GM23338 (cell line): Measurements from ENCODE around the gene NIPAL3. TPM values are rescaled to one million over a fixed set of nuclear protein-coding genes. Genes with fewer than 3 reads are reported as not detected.
"Not testable (repeated sequence)": the region's sequence is repeated elsewhere in the genome, so short reads cannot be mapped to it uniquely, and the experiment has no call there.

Source experiments
- ATAC-seq: fragments of 200-7000 bp; cut with Tn5 transposase; 3 replicates; pipeline ENCODE4 v1.9.1; 2020
- DNase-seq: peaks from one replicate; pipeline ENCODE4 v3.0.0-alpha.2; 2015; ENCODE audit warnings: low spot score
- H2AFZ ChIP-seq: fragments of 200-600 bp; sonication (generic); 2 replicates; pipeline ENCODE4 v1.8.0; 2016; ENCODE audit warnings: antibody characterized with exemption, mild to moderate bottlenecking, moderate library complexity
- H3F3A ChIP-seq: fragments of 200-600 bp; sonication (generic); replicated peaks from 2 replicates; pipeline ENCODE4 v1.8.0; 2017; ENCODE audit warnings: antibody characterized with exemption, mixed run types, low read depth
- H3K27ac ChIP-seq: fragments of 200-600 bp; sonication (generic); 2 replicates; pipeline ENCODE4 v1.6.1; 2016; ENCODE audit warnings: low read depth
- H3K27me3 ChIP-seq: fragments of 200-600 bp; sonication (generic); 2 replicates; pipeline ENCODE4 v1.8.0; 2016; ENCODE audit warnings: mild to moderate bottlenecking, mixed run types, moderate library complexity; ENCODE audit not compliant: insufficient read depth
- H3K36me3 ChIP-seq: fragments of 200-600 bp; sonication (generic); 2 replicates; pipeline ENCODE4 v1.8.0; 2016; ENCODE audit warnings: mild to moderate bottlenecking; ENCODE audit not compliant: insufficient read depth
- H3K4me1 ChIP-seq: fragments of 200-600 bp; sonication (generic); 2 replicates; pipeline ENCODE4 v1.8.0; 2016; ENCODE audit warnings: mild to moderate bottlenecking, moderate library complexity; ENCODE audit not compliant: insufficient read depth
- H3K4me2 ChIP-seq: fragments of 200-600 bp; sonication (generic); 2 replicates; pipeline ENCODE4 v1.7.1; 2017; ENCODE audit warnings: mixed run types
- H3K4me3 ChIP-seq: fragments of 200-600 bp; sonication (generic); 2 replicates; pipeline ENCODE4 v1.6.1; 2016; ENCODE audit warnings: mixed run types
- H3K79me2 ChIP-seq: fragments of 200-600 bp; sonication (generic); replicated peaks from 2 replicates; pipeline ENCODE4 v1.8.0; 2017; ENCODE audit warnings: mild to moderate bottlenecking; ENCODE audit not compliant: insufficient read depth
- H3K9me2 ChIP-seq: fragments of 200-600 bp; sonication (generic); 2 replicates; pipeline ENCODE4 v1.8.0; 2017; ENCODE audit not compliant: insufficient read depth
- H4K20me1 ChIP-seq: fragments of 200-600 bp; sonication (generic); replicated peaks from 2 replicates; pipeline ENCODE4 v1.8.0; 2017; ENCODE audit warnings: mild to moderate bottlenecking; ENCODE audit not compliant: insufficient read depth
- H3K27ac Mint-ChIP-seq: 2 replicates; pipeline ENCODE4 v1.8.0; 2020; ENCODE audit warnings: inconsistent platforms, mild to moderate bottlenecking, moderate library complexity, mixed read lengths
- H3K27me3 Mint-ChIP-seq: 3 replicates; pipeline ENCODE4 v1.8.0; 2022; ENCODE audit warnings: low read depth, mild to moderate bottlenecking, moderate library complexity, mixed read lengths, inconsistent platforms; ENCODE audit not compliant: insufficient read depth, poor library complexity
- H3K36me3 Mint-ChIP-seq: 3 replicates; pipeline ENCODE4 v1.8.0; 2021; ENCODE audit warnings: low read depth, mild to moderate bottlenecking, inconsistent platforms, moderate library complexity, mixed read lengths
- H3K4me1 Mint-ChIP-seq: 3 replicates; pipeline ENCODE4 v1.8.0; 2020; ENCODE audit warnings: mild to moderate bottlenecking, inconsistent platforms, mixed read lengths
- H3K4me3 Mint-ChIP-seq: 3 replicates; pipeline ENCODE4 v1.8.0; 2021; ENCODE audit warnings: moderate library complexity, mild to moderate bottlenecking, inconsistent platforms, mixed read lengths
- H3K9me3 Mint-ChIP-seq: 3 replicates; pipeline ENCODE4 v1.8.0; 2020; ENCODE audit warnings: moderate library complexity, mild to moderate bottlenecking, inconsistent platforms, mixed read lengths
- CREB1 ChIP-seq: fragments of 250-450 bp; sonication (Bioruptor Pico); IDR thresholded peaks from 2 replicates; pipeline ENCODE4 v1.5.0; 2020; ENCODE audit warnings: low read depth, mild to moderate bottlenecking, moderate library complexity
- EZH2 ChIP-seq: fragments of 200-600 bp; sonication (generic); IDR thresholded peaks from one replicate; pipeline ENCODE4 v1.8.0; 2017; ENCODE audit warnings: antibody characterized with exemption, mild to moderate bottlenecking, low read depth; ENCODE audit not compliant: unreplicated experiment
- NANOG ChIP-seq: IDR thresholded peaks from 2 replicates; pipeline ENCODE4 v1.6.1; 2016; ENCODE audit warnings: antibody characterized with exemption, borderline replicate concordance
- POLR2AphosphoS5 ChIP-seq: IDR thresholded peaks from 2 replicates; pipeline ENCODE4 v1.6.1; 2016; ENCODE audit warnings: antibody characterized with exemption, low read depth
- STAT1 ChIP-seq: IDR thresholded peaks from one replicate; pipeline ENCODE4 v1.6.1; 2016; ENCODE audit warnings: antibody characterized with exemption; ENCODE audit not compliant: unreplicated experiment
- polyA plus RNA-seq: library from polyadenylated mRNA; unstranded; fragments of >200 nt; fragmentation: Nextera tagmentation; extraction: Ambion mirVana; gene quantifications from 2 replicates; pipeline ENCODE4 v1.2.1, GENCODE V29; 2016
- total RNA-seq: library from RNA; depleted of rRNA; stranded (reverse); fragments of >200 nt; shearing (Covaris generic); gene quantifications from 2 replicates; pipeline ENCODE4 v1.2.3, GENCODE V29; 2014
- TF ChIP-seq, protein P1 (sequence below): fragments of 250-450 bp; sonication (Bioruptor Pico); IDR thresholded peaks from 2 replicates; pipeline ENCODE4 v1.5.0; 2020; ENCODE audit warnings: mild to moderate bottlenecking, moderate library complexity
- TF ChIP-seq, protein P2 (sequence below), 2 experiments: fragments of 200-600 bp in 1 of 2; sonication (generic) in 1 of 2; conservative IDR thresholded peaks; 2 replicates each; pipeline versions ENCODE4 v1.5.1 to v1.6.1; 2016 to 2017; ENCODE audit warnings: antibody characterized with exemption in 2 of 2, low read depth in 2 of 2, mild to moderate bottlenecking in 2 of 2, moderate library complexity in 1 of 2

NIPAL3 gene
- total and polyA plus RNA-seq, 2 experiments from 2014 or later: 5.5 to 9.6 TPM

DNA sequence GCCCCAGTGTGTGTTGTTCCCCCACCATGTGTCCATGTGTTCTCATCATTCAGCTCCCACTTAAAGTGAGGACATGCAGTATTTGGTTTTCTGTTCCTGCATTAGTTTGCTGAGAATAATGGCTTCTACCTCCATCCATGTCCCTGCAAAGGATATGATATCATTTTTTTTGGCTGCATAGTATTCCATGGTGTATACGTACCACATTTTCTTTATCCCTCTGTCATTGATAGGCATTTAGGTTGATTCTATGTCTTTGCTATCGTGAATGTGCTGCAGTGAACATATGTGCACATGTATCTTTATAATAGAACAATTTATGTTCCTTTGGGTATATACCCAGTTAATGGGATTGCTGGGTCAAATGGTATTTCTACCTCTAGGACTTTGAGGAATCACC is 30.8 kb downstream of the NIPAL3 start:
- not testable (repeated sequence) for H3K27ac ChIP-seq, H3K36me3 ChIP-seq, H3K27me3 ChIP-seq, DNase-seq, H3K4me3 Mint-ChIP-seq, H3K4me1 Mint-ChIP-seq, H4K20me1 ChIP-seq, H3K4me3 ChIP-seq, H3K4me2 ChIP-seq, H3K4me1 ChIP-seq, H3K79me2 ChIP-seq, H3K36me3 Mint-ChIP-seq, H3K27me3 Mint-ChIP-seq, H2AFZ ChIP-seq, H3K9me3 Mint-ChIP-seq, H3K27ac Mint-ChIP-seq, H3F3A ChIP-seq, H3K9me2 ChIP-seq, ATAC-seq

GRCh38 chr1:24450316-24450715 is 34.7 kb downstream of the NIPAL3 start:
- DNase-seq (no peak), ATAC-seq (no peak)
- no peaks in the 10 kb centered on the region; the same call in 2 of the 3 replicates for H3K4me1 Mint-ChIP-seq
- H3K36me3 ChIP-seq: peaks cover 5% of the 10 kb centered on the region; the same call in 1 of the 2 replicates
- H3K27me3 Mint-ChIP-seq: no peaks in the 10 kb centered on the region
- no peaks in the 10 kb centered on the region for H3K4me1 ChIP-seq
- no peaks in the 10 kb centered on the region for H3K27me3 ChIP-seq
- H3K27ac ChIP-seq: no peak overlapping the region
- no peak overlapping the region for H3K4me2 ChIP-seq
- H2AFZ ChIP-seq: no peak overlapping the region
- no peak overlapping the region for H3K4me3 Mint-ChIP-seq
- no peaks in the 10 kb centered on the region for H3F3A ChIP-seq
- no peak overlapping the region for H3K27ac Mint-ChIP-seq
- peaks cover 5% of the 10 kb centered on the region; the same call in 1 of the 3 replicates for H3K36me3 Mint-ChIP-seq
- no peak overlapping the region for H3K4me3 ChIP-seq
- H4K20me1 ChIP-seq: no peaks in the 10 kb centered on the region
- H3K79me2 ChIP-seq: no peaks in the 10 kb centered on the region
- H3K9me3 Mint-ChIP-seq: no peaks in the 10 kb centered on the region
- no peak for TF ChIP-seq NANOG
- no peak for TF ChIP-seq POLR2AphosphoS5
- no peak for TF ChIP-seq STAT1
- TF ChIP-seq EZH2: no peak
- TF ChIP-seq CREB1 (CRISPR knock-in tag): no peak
- TF ChIP-seq, protein P1, sequence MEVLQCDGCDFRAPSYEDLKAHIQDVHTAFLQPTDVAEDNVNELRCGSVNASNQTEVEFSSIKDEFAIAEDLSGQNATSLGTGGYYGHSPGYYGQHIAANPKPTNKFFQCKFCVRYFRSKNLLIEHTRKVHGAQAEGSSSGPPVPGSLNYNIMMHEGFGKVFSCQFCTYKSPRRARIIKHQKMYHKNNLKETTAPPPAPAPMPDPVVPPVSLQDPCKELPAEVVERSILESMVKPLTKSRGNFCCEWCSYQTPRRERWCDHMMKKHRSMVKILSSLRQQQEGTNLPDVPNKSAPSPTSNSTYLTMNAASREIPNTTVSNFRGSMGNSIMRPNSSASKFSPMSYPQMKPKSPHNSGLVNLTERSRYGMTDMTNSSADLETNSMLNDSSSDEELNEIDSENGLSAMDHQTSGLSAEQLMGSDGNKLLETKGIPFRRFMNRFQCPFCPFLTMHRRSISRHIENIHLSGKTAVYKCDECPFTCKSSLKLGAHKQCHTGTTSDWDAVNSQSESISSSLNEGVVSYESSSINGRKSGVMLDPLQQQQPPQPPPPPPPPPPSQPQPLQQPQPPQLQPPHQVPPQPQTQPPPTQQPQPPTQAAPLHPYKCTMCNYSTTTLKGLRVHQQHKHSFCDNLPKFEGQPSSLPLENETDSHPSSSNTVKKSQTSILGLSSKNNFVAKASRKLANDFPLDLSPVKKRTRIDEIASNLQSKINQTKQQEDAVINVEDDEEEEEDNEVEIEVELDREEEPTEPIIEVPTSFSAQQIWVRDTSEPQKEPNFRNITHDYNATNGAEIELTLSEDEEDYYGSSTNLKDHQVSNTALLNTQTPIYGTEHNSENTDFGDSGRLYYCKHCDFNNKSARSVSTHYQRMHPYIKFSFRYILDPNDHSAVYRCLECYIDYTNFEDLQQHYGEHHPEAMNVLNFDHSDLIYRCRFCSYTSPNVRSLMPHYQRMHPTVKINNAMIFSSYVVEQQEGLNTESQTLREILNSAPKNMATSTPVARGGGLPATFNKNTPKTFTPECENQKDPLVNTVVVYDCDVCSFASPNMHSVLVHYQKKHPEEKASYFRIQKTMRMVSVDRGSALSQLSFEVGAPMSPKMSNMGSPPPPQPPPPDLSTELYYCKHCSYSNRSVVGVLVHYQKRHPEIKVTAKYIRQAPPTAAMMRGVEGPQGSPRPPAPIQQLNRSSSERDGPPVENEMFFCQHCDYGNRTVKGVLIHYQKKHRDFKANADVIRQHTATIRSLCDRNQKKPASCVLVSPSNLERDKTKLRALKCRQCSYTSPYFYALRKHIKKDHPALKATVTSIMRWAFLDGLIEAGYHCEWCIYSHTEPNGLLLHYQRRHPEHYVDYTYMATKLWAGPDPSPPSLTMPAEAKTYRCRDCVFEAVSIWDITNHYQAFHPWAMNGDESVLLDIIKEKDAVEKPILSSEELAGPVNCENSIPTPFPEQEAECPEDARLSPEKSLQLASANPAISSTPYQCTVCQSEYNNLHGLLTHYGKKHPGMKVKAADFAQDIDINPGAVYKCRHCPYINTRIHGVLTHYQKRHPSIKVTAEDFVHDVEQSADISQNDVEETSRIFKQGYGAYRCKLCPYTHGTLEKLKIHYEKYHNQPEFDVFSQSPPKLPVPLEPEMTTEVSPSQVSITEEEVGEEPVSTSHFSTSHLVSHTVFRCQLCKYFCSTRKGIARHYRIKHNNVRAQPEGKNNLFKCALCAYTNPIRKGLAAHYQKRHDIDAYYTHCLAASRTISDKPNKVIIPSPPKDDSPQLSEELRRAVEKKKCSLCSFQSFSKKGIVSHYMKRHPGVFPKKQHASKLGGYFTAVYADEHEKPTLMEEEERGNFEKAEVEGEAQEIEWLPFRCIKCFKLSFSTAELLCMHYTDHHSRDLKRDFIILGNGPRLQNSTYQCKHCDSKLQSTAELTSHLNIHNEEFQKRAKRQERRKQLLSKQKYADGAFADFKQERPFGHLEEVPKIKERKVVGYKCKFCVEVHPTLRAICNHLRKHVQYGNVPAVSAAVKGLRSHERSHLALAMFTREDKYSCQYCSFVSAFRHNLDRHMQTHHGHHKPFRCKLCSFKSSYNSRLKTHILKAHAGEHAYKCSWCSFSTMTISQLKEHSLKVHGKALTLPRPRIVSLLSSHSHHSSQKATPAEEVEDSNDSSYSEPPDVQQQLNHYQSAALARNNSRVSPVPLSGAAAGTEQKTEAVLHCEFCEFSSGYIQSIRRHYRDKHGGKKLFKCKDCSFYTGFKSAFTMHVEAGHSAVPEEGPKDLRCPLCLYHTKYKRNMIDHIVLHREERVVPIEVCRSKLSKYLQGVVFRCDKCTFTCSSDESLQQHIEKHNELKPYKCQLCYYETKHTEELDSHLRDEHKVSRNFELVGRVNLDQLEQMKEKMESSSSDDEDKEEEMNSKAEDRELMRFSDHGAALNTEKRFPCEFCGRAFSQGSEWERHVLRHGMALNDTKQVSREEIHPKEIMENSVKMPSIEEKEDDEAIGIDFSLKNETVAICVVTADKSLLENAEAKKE: no peak
- TF ChIP-seq, protein P2, sequence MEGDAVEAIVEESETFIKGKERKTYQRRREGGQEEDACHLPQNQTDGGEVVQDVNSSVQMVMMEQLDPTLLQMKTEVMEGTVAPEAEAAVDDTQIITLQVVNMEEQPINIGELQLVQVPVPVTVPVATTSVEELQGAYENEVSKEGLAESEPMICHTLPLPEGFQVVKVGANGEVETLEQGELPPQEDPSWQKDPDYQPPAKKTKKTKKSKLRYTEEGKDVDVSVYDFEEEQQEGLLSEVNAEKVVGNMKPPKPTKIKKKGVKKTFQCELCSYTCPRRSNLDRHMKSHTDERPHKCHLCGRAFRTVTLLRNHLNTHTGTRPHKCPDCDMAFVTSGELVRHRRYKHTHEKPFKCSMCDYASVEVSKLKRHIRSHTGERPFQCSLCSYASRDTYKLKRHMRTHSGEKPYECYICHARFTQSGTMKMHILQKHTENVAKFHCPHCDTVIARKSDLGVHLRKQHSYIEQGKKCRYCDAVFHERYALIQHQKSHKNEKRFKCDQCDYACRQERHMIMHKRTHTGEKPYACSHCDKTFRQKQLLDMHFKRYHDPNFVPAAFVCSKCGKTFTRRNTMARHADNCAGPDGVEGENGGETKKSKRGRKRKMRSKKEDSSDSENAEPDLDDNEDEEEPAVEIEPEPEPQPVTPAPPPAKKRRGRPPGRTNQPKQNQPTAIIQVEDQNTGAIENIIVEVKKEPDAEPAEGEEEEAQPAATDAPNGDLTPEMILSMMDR (conservative IDR thresholded peaks at IDR 0.05; ENCODE audit: low read depth in 2 of 2): no peak
- H3K9me2 ChIP-seq: 0 out of 2 replicates have a peak, but pooled peaks cover 4% of the 10 kb centered on the region
